NT2/D1 (cell line): ENCODE data around the gene GNAI1.

Experiments used
- DNase-seq: peaks from one replicate; pipeline ENCODE4 v3.0.0-alpha.2; 2011; ENCODE audit warnings: low read depth, low spot score
- H3K27me3 ChIP-seq: 2 replicates; pipeline ENCODE4 v1.6.0; 2011; ENCODE audit warnings: mild to moderate bottlenecking; ENCODE audit not compliant: insufficient read length, insufficient read depth
- H3K36me3 ChIP-seq: 2 replicates; pipeline ENCODE4 v1.6.1; 2011; ENCODE audit warnings: mild to moderate bottlenecking, low read length, mixed read lengths; ENCODE audit not compliant: insufficient read depth, insufficient read length
- H3K4me1 ChIP-seq: 2 replicates; pipeline ENCODE4 v1.5.1; 2011; ENCODE audit not compliant: insufficient read depth, insufficient read length
- H3K4me3 ChIP-seq: 2 replicates; pipeline ENCODE4 v1.5.1; 2011; ENCODE audit warnings: low read depth; ENCODE audit not compliant: insufficient read length
- H3K9ac ChIP-seq: 2 replicates; pipeline ENCODE4 v1.6.0; 2011; ENCODE audit warnings: low read depth; ENCODE audit not compliant: insufficient read length
- H3K9me3 ChIP-seq: 2 replicates; pipeline ENCODE4 v1.5.1; 2011; ENCODE audit warnings: mild to moderate bottlenecking, low read length; ENCODE audit not compliant: insufficient read depth
- SUZ12 ChIP-seq: IDR thresholded peaks from 2 replicates; pipeline ENCODE4 v1.6.1; 2011; ENCODE audit not compliant: insufficient read length, insufficient read depth; ENCODE audit errors: extremely low read depth
- YY1 ChIP-seq: IDR thresholded peaks from 2 replicates; pipeline ENCODE4 v1.6.1; 2011; ENCODE audit not compliant: insufficient read length, insufficient read depth
- ZNF274 ChIP-seq: IDR thresholded peaks from 2 replicates; pipeline ENCODE4 v1.6.1; 2011; ENCODE audit warnings: mild to moderate bottlenecking, low read depth, low read length

The GNAI1 gene

DNA sequence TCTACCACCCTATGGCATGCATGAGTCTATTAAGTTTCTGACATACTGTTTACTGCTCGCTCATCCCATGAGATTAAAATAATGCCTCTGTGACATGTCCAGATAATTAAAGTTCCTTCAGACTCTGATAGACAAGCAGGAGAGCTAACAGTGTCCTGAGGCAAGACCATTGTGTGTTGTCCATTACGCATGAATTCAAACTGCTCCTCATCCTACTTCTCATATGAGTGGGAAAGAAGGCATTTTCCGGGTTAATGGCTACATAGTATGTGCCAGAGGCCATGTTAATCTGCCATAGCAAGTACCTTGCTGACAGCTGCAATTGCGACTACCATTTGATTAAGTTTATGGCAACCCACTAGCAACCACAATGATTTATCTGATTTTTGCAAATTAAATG is 113.3 kb downstream of the GNAI1 start:
- Histone ChIP-seq H3K4me3 (no peak overlapping the region), H3K9ac (no peak overlapping the region), H3K27me3 (no peaks in the 10 kb centered on the region), H3K4me1 (no peaks in the 10 kb centered on the region), H3K36me3 (no peaks in the 10 kb centered on the region), H3K9me3 (no peaks in the 10 kb centered on the region)
- DNase-seq, result no peak
- no peak for TF ChIP-seq SUZ12
- no peak for TF ChIP-seq YY1
- no peak for TF ChIP-seq ZNF274

DNA sequence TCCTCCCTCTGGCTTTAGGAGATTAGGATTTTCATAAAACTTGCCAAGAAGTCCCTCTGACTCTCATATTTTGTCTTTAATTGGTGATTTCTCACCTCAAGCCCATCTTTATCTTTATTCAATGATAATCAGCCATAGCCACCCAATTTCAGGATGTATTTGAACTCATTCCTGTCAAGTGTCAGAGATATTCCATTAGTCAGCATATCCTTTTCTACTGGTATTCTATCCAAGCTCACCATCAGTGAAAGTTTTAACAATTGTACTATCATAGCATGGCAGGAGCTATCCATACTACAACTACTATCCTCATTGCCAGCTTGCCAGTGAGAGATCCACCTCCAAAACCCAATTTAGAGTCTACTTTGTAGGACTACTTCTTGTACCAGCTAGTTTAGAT is 114.6 kb downstream of the GNAI1 start:
- no peaks in the 10 kb centered on the region for H3K36me3 ChIP-seq
- no peak overlapping the region for H3K9ac ChIP-seq
- H3K4me3 ChIP-seq, result no peak overlapping the region
- TF ChIP-seq ZNF274, result no peak
- DNase-seq, result no peak
- H3K27me3 ChIP-seq, result no peaks in the 10 kb centered on the region
- H3K4me1 ChIP-seq, result no peaks in the 10 kb centered on the region
- H3K9me3 ChIP-seq, result no peaks in the 10 kb centered on the region

DNA sequence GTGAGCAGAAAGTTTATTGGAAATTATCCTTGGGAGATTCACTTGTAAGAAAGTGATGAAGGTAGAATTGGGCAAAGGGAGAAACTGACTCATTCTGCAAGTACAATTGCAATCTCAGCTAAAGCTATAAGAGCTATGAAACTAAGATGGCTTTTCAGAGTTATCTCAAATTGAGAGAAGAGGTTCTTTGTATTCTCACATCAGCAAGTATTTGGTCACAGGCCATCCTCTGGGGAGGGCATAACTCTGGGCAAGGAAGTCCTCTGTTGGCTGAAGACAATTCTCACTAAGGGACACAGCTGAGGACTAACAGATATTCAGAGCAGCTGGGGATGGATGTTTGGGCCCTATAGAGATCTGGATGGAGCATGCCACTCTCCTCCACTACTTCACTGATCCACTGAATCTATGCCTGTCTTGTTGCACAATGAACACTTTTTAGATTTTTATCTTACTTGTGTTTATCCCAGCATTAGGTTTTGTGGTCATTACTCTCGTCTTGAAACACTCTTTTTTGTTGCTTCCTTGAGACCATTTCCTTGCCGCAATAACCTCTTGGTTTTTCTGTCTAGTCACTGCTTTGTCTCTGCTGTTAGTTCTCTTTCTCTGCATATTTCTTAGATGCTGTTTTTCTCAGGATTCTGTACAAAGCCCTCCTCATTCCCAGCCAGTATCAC is 115.1 kb downstream of the GNAI1 start:
- Histone ChIP-seq H3K36me3 (no peaks in the 10 kb centered on the region), H3K4me1 (no peaks in the 10 kb centered on the region), H3K9me3 (no peaks in the 10 kb centered on the region), H3K9ac (no peak overlapping the region), H3K27me3 (no peaks in the 10 kb centered on the region), H3K4me3 (no peak overlapping the region)
- no peak for DNase-seq
- TF ChIP-seq YY1 (no peak), ZNF274 (no peak), SUZ12 (no peak)

DNA sequence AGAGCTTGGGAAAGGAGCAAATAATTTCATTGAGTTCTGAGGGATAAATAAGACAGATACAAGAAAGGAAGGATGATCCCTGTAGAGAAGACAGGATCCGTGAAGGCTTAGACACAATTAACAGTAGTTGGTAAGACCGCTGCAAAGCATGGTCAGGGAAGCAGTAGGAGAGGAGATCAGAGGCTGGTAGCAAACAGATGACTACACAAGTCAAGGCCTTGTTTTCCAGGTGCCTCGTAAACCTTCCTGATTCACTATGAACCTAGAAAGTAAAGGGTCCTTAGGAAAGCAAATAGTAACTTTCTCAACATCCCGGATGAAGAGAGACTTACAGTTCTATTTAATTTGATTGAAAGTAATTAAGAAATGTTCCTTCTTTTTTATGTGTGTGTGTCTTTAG is 118.6 kb downstream of the GNAI1 start:
- Histone ChIP-seq H3K27me3 (no peaks in the 10 kb centered on the region), H3K4me1 (no peaks in the 10 kb centered on the region), H3K36me3 (no peaks in the 10 kb centered on the region), H3K4me3 (no peak overlapping the region), H3K9ac (no peak overlapping the region), H3K9me3 (no peaks in the 10 kb centered on the region)
- TF ChIP-seq SUZ12, result no peak
- TF ChIP-seq ZNF274, result no peak
- TF ChIP-seq YY1, result no peak
- no peak for DNase-seq

DNA sequence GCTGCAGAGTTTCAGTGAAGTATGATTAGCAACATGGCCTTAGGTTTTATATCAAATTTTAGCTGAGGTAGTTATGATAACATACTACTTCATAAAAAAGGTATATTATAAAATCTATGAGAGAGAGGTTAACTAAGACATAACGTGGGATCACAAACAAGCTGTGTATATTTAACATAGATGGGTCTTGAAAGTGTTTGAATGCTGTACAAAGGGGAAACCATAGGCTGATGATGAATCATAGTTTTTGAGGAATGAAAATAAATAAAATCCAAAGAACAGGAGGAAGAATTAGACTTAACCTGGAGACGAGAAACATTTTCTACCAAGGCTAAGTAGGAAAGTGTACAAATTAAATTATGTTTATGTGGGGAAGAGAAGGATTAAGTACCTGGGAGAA is 119.0 kb downstream of the GNAI1 start:
- H3K4me3 ChIP-seq, result no peak overlapping the region
- no peaks in the 10 kb centered on the region for H3K4me1 ChIP-seq
- no peaks in the 10 kb centered on the region for H3K36me3 ChIP-seq
- no peak for TF ChIP-seq ZNF274
- TF ChIP-seq YY1, result no peak
- TF ChIP-seq SUZ12, result no peak
- H3K9ac ChIP-seq, result no peak overlapping the region
- no peak for DNase-seq
- no peaks in the 10 kb centered on the region for H3K27me3 ChIP-seq
- no peaks in the 10 kb centered on the region for H3K9me3 ChIP-seq

DNA sequence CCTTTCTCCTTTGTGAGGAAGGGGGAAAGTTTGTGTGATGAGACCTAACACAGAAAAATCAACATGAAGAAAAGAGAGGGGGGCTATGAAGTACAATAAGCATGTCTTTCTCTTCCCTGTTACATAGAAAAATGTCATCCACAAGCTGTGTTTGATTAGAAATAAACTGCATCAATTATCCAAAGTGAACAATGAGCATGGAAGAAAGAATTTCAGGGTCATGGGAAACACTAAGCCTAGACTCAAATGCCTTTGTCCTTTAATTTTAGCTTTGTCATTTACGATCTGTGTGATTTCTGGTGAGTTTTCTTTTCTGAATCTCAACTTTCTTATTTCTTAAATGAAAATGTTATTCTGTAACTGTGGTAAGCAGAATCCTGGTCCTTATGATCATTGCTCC is 121.0 kb downstream of the GNAI1 start:
- no peak overlapping the region for H3K4me3 ChIP-seq
- no peaks in the 10 kb centered on the region for H3K4me1 ChIP-seq
- no peaks in the 10 kb centered on the region for H3K9me3 ChIP-seq
- no peaks in the 10 kb centered on the region for H3K36me3 ChIP-seq
- no peak for TF ChIP-seq YY1
- TF ChIP-seq SUZ12, result no peak
- TF ChIP-seq ZNF274, result no peak
- no peaks in the 10 kb centered on the region for H3K27me3 ChIP-seq
- no peak for DNase-seq
- H3K9ac ChIP-seq, result no peak overlapping the region

DNA sequence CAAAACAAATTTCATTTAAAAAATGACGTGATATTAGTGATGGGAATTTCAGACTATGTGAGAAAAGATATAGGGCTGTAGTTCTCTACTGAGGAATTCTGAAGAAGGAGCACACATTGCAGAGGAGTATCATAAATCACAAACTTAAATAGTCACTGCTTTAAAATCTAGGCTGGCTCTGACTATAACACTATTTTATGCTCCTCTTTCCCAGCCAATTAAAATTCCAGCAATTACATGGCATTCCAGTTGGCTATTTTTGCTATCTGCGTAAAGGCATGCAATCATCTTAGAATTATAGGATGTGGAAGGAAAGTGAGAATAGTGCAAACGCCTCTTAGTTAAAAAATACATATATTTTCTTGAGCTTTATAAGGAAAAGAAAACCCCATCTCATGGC is 123.1 kb downstream of the GNAI1 start:
- H3K36me3 ChIP-seq, result no peaks in the 10 kb centered on the region
- H3K9ac ChIP-seq, result no peak overlapping the region
- H3K27me3 ChIP-seq, result no peaks in the 10 kb centered on the region
- no peak for DNase-seq
- H3K4me3 ChIP-seq, result no peak overlapping the region
- no peaks in the 10 kb centered on the region for H3K4me1 ChIP-seq
- no peak for TF ChIP-seq YY1
- H3K9me3 ChIP-seq, result no peaks in the 10 kb centered on the region

DNA sequence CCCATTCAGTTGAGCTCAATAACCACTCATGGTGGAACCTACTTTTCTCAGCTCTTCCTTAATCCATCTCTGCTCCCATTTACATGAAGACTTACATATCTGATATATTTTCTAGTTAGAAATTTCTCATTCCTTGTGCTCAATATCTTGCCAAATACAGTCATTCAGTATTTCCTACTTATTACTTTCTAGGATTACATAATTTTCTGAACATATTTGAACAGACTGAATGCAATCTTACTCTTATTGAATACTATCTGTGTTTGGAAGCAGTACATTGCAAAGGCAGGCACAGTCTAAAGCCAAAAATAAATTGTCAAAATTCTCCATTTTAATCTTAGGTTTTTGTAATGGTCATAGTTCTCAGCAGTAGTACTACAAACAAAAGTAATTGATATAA is 126.0 kb downstream of the GNAI1 start:
- H3K9ac ChIP-seq, result no peak overlapping the region
- TF ChIP-seq SUZ12, result no peak
- TF ChIP-seq YY1, result no peak
- no peak for TF ChIP-seq ZNF274
- no peak overlapping the region for H3K4me3 ChIP-seq
- H3K4me1 ChIP-seq, result no peaks in the 10 kb centered on the region
- no peaks in the 10 kb centered on the region for H3K9me3 ChIP-seq
- H3K27me3 ChIP-seq, result no peaks in the 10 kb centered on the region
- H3K36me3 ChIP-seq, result no peaks in the 10 kb centered on the region
- DNase-seq, result no peak
